Uterus (tissue), 2 donors: ENCODE results near the gene USP44.

Source experiments
- CTCF ChIP-seq, 4 experiments: fragments of 200-600 bp in 2 of 4; fragments of 450-650 bp in 2 of 4; sonication (generic) in 2 of 4; IDR thresholded peaks; one replicate each; pipeline ENCODE4 v1.5.1; 2016 to 2019; ENCODE audit warnings: antibody characterized with exemption in 4 of 4, mild to moderate bottlenecking in 2 of 4, moderate library complexity in 1 of 4
- POLR2A ChIP-seq, 2 donors: fragments of 450-650 bp; IDR thresholded peaks; one replicate each; pipeline ENCODE4 v1.6.1; 2016; ENCODE audit warnings: antibody characterized with exemption in 2 of 2, mild to moderate bottlenecking in 1 of 2, moderate library complexity in 1 of 2

DNA sequence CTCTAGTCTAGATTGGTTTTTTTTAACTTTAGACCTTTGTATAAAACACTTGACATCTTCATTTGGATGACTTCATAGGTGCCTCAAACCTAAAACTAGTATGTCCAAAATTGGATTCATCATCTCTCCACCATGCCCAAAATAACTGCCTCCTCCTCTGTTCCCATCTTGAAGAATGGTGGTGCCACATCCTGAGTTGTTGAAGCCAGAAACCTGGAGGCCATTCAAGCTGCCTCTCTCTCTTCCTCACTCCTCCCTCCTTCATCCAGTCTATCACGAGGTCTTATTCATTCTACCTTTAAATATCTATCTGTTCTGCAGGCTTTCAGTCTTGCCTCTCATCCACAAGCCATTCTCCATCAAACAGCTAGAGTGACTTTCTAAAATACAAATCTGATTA is 26.5 kb upstream of the USP44 start:
- TF ChIP-seq CTCF (IDR thresholded peaks at IDR 0.05) (no peak), POLR2A (IDR thresholded peaks at IDR 0.05) (no peak)
